SK-N-SH (cell line): Measurements from ENCODE around the gene ROR2. TPM values are rescaled to one million over a fixed set of nuclear protein-coding genes. Genes with fewer than 3 reads are reported as not detected.
A peak's percentile ranks its signal among the peaks of the same experiment; 100 is the strongest.

Source experiments
- CTCF ChIA-PET: fragments of 300-600, 350-600 bp; formaldehyde crosslinking; extraction: SDS; loops from one replicate; lab custom pipeline; 2021; lab: Yijun Ruan, JAX
- POLR2A ChIA-PET: fragments of 350-600 bp; sonication (Branson Sonifier 250); formaldehyde crosslinking; extraction: SDS; loops from one replicate; lab custom pipeline; 2020; ENCODE audit warnings: antibody characterized with exemption, inconsistent platforms; lab: Yijun Ruan, JAX
- DNase-seq: peaks from one replicate; pipeline ENCODE4 v3.0.0; 2012
- H2AFZ ChIP-seq: fragments of 200-600 bp; sonication (generic); 2 replicates; pipeline ENCODE4 v1.8.1; 2016; ENCODE audit warnings: antibody characterized with exemption, mild to moderate bottlenecking, low read depth
- H3F3A ChIP-seq: fragments of 200-600 bp; sonication (generic); replicated peaks from 2 replicates; pipeline ENCODE3; 2016; ENCODE audit warnings: antibody characterized with exemption, mild to moderate bottlenecking; ENCODE audit not compliant: insufficient read depth
- H3K27ac ChIP-seq, 2 experiments: fragments of 200-500 bp in 1 of 2; fragments of 200-600 bp in 1 of 2; sonication (Bioruptor generic) in 1 of 2; sonication (generic), shearing (Covaris generic) in 1 of 2; 2 replicates each; pipeline versions ENCODE4 v1.5.1 to v1.6.1; 2014 to 2016; ENCODE audit warnings: low read depth in 2 of 2, inconsistent platforms in 1 of 2, low read length in 1 of 2, mild to moderate bottlenecking in 1 of 2, mixed read lengths in 1 of 2
- H3K27me3 ChIP-seq: fragments of 200-600 bp; sonication (generic), shearing (Covaris generic); 2 replicates; pipeline ENCODE4 v1.6.1; 2016; ENCODE audit warnings: mixed run types; ENCODE audit not compliant: insufficient read depth
- H3K36me3 ChIP-seq, 2 experiments: fragments of 200-500 bp in 1 of 2; fragments of 200-600 bp in 1 of 2; sonication (Bioruptor generic) in 1 of 2; sonication (generic) in 1 of 2; replicated peaks in 1 of 2; 2 replicates each; pipeline versions ENCODE3 to v1.5.1; 2014 to 2016; ENCODE audit warnings: low read length in 1 of 2, mild to moderate bottlenecking in 1 of 2; ENCODE audit not compliant: insufficient read depth in 2 of 2, control insufficient read depth in 1 of 2
- H3K4me1 ChIP-seq, 2 experiments: fragments of 200-500 bp in 1 of 2; fragments of 200-600 bp in 1 of 2; sonication (Bioruptor generic) in 1 of 2; sonication (generic), shearing (Covaris generic) in 1 of 2; 2 replicates each; pipeline versions ENCODE4 v1.5.1 to v1.6.1; 2014 to 2016; ENCODE audit warnings: low read depth in 1 of 2, low read length in 1 of 2, mixed run types in 1 of 2; ENCODE audit not compliant: insufficient read depth in 2 of 2, control insufficient read depth in 1 of 2
- H3K4me2 ChIP-seq: fragments of 200-600 bp; sonication (generic), shearing (Covaris generic); 2 replicates; pipeline ENCODE4 v1.6.1; 2017; ENCODE audit warnings: mixed run types
- H3K4me3 ChIP-seq, 2 experiments: fragments of 200-500 bp in 1 of 2; fragments of 200-600 bp in 1 of 2; sonication (Bioruptor generic) in 1 of 2; sonication (generic), shearing (Covaris generic) in 1 of 2; 2 replicates each; pipeline versions ENCODE4 v1.5.1 to v1.8.1; 2014 to 2016; ENCODE audit warnings: low read depth in 2 of 2, inconsistent platforms in 1 of 2, low read length in 1 of 2, mild to moderate bottlenecking in 1 of 2, mixed read lengths in 1 of 2, moderate library complexity in 1 of 2
- H3K79me2 ChIP-seq: fragments of 200-600 bp; sonication (generic); 2 replicates; pipeline ENCODE4 v1.8.1; 2017; ENCODE audit warnings: mild to moderate bottlenecking; ENCODE audit not compliant: insufficient read depth
- H3K9ac ChIP-seq: fragments of 200-600 bp; sonication (generic); 2 replicates; pipeline ENCODE4 v1.6.1; 2017; ENCODE audit warnings: mixed run types
- H3K9me2 ChIP-seq: fragments of 200-600 bp; sonication (generic); 2 replicates; pipeline ENCODE4 v1.6.1; 2017; ENCODE audit warnings: mixed run types
- H3K9me3 ChIP-seq: fragments of 200-600 bp; sonication (generic); 2 replicates; pipeline ENCODE4 v1.6.1; 2017; ENCODE audit warnings: mixed run types, mild to moderate bottlenecking, moderate library complexity
- H4K20me1 ChIP-seq: fragments of 200-600 bp; sonication (generic); 2 replicates; pipeline ENCODE4 v1.6.1; 2017; ENCODE audit warnings: mild to moderate bottlenecking, mixed run types; ENCODE audit not compliant: insufficient read depth
- EP300 ChIP-seq, 2 experiments: IDR thresholded peaks; 2 replicates each; pipeline versions ENCODE4 v1.4.0 to v1.6.1; 2012; ENCODE audit warnings: borderline replicate concordance in 1 of 2, low read depth in 1 of 2, low read length in 1 of 2
- GABPA ChIP-seq: IDR thresholded peaks from 2 replicates; pipeline ENCODE4 v1.4.0; 2012; ENCODE audit warnings: low read depth, mild to moderate bottlenecking
- GATA2 ChIP-seq: sonication (generic); formaldehyde crosslinking; IDR thresholded peaks from 2 replicates; pipeline ENCODE4 v1.5.0; 2020; ENCODE audit warnings: mild to moderate bottlenecking, missing genetic modification reagents
- MXI1 ChIP-seq: IDR thresholded peaks from 2 replicates; pipeline ENCODE4 v1.6.1; 2012; ENCODE audit warnings: mild to moderate bottlenecking, low read depth, low read length, improper control_type of control experiment
- PBX3 ChIP-seq: IDR thresholded peaks from 2 replicates; pipeline ENCODE4; 2012
- RAD21 ChIP-seq: IDR thresholded peaks from 2 replicates; pipeline ENCODE4 v1.6.1; 2012; ENCODE audit warnings: mild to moderate bottlenecking, low read length
- RXRA ChIP-seq: IDR thresholded peaks from 2 replicates; pipeline ENCODE4 v1.4.0; 2012; ENCODE audit warnings: low read depth, mild to moderate bottlenecking, borderline replicate concordance
- SIN3A ChIP-seq: IDR thresholded peaks from 2 replicates; pipeline ENCODE4 v1.6.1; 2012; ENCODE audit warnings: low read depth, mild to moderate bottlenecking, low read length, moderate library complexity, borderline replicate concordance
- WGBS: methylation state at CpG from one replicate; pipeline ENCODE4 v1.1.6; 2017; ENCODE audit warnings: low lambda C conversion rate; 5-methylcytosine and 5-hydroxymethylcytosine counted together
- polyA plus RNA-seq, 3 experiments: library from polyadenylated mRNA; depleted of rRNA; stranded (reverse); fragments of >200 nt; gene quantifications; 2 replicates each; pipeline ENCODE4 v1.2.3, GENCODE V29; 2012

The ROR2 gene
- polyA plus RNA-seq, 1 of the 3 experiments (the other 2 are of a cell fraction) = 0.43 TPM

DNA sequence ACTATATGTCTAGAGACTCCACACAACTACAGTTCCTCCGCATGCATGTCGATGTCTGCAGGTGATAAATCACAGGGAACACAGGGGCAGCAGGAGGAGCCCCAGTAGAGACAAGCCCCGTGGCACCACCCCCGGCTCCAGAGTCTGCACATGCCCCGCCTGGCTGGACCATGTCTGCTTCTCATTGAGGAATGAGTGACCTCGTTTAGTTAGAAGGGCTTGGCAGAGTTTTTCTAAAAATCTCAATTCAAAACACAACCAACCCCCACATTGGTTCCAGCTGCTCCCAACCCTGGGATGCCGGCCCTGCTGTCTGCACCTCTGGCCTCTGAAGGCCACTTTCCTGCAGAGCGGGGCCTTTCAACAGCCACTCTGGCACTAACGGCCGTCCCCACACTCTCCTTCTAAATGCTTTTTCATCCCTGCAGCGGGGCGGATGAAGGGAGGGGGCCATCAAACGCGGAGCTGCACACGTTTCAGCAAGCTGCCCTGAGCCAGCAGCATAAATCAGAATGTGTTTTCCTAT, 106.3 kb downstream of the ROR2 start:
- H3K79me2 ChIP-seq = no peaks in the 10 kb centered on the region
- TF ChIP-seq PBX3 = no peak
- peak in 1 of 2 experiments; percentile 0; a peak in 1 of 4 replicates for TF ChIP-seq EP300 (IDR thresholded peaks at IDR 0.05; ENCODE audit: borderline replicate concordance in 1 of 2, low read depth in 1 of 2, low read length in 1 of 2)
- TF ChIP-seq MXI1 = peak; percentile 59; the same call in 1 of the 2 replicates
- no peak for TF ChIP-seq RAD21
- H3K9ac ChIP-seq = no peak overlapping the region
- H3K4me2 ChIP-seq = no peak overlapping the region
- H3F3A ChIP-seq = no peaks in the 10 kb centered on the region
- H3K4me1 ChIP-seq = peaks cover 0 to 61% of the 10 kb centered on the region in 2 experiments; a peak in 2 of 4 replicates
- no peaks in the 10 kb centered on the region for H3K36me3 ChIP-seq
- ChIA-PET POLR2A (no interaction called here), CTCF (interaction anchor here (0.7 to 1.7 kb wide), 6 partner anchors 10 to 107 kb away, joined by 3 to 8 read pairs (median 4); partner anchors contain the start of gene ROR2)
- H2AFZ ChIP-seq = no peak overlapping the region
- 45% methylated on average over 14 of the region's 15 CpGs for WGBS
- H4K20me1 ChIP-seq = no peaks in the 10 kb centered on the region
- H3K9me3 ChIP-seq = no peaks in the 10 kb centered on the region
- peak overlapping the region in 1 of 2 experiments; percentile 89; a peak in 2 of 4 replicates for H3K27ac ChIP-seq
- DNase-seq = peak; percentile 76
- no peaks in the 10 kb centered on the region for H3K27me3 ChIP-seq
- no peak overlapping the region for H3K4me3 ChIP-seq
- no peaks in the 10 kb centered on the region for H3K9me2 ChIP-seq

DNA sequence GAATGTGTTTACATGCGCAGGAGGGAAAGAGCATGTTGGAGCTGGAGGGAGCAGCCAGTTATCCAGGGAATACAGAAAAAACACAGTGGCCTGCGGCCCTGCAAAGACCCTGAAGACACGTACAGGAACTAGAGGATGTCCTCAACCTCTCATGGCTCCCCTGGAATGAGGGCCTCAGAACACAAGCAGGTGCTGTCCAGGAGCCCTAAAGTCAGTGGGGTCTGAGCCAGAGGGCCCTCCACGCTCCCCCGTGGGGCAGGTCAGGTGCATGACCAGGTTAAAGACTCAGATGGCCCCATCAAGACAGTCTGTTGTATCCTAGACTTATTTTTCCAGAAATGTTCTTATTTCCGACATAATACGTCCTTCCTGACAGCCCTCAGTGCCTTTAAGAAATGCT, 106.9 kb downstream of the ROR2 start:
- 63% methylated on average over 7 of the region's 7 CpGs for WGBS

More for the DNA sequence above, 106.9 kb downstream of the ROR2 start:
- TF ChIP-seq GATA2 (CRISPR knock-in tag) (no peak), SIN3A (no peak), PBX3 (no peak), GABPA (no peak), RXRA (no peak)
- Histone ChIP-seq H3K4me3 (no peak overlapping the region), H3K9ac (no peak overlapping the region), H2AFZ (no peak overlapping the region), H3K79me2 (no peaks in the 10 kb centered on the region), H4K20me1 (no peaks in the 10 kb centered on the region), H3K9me2 (no peaks in the 10 kb centered on the region), H3K4me1 (peaks cover 0 to 60% of the 10 kb centered on the region in 2 experiments; a peak in 2 of 4 replicates), H3K9me3 (no peaks in the 10 kb centered on the region), H3K36me3 (no peaks in the 10 kb centered on the region), H3F3A (no peaks in the 10 kb centered on the region), H3K27ac (peak overlapping the region in 1 of 2 experiments; percentile 89; a peak in 2 of 4 replicates), H3K27me3 (no peaks in the 10 kb centered on the region), H3K4me2 (no peak overlapping the region)
- CTCF ChIA-PET = interaction anchor here (1.5 to 1.7 kb wide), 3 partner anchors 9 to 107 kb away, joined by 3 to 8 read pairs (median 6); partner anchors contain the start of gene ROR2
- POLR2A ChIA-PET = interaction anchor here (0.8 to 1.2 kb wide), 2 partner anchors 19 to 48 kb away, joined by 3 read pairs; no protein-coding TSS in a partner anchor
- DNase-seq = no peak
